GM12873 (cell line): Measurements from ENCODE around the gene CDH11.

Source experiments
- TF ChIP-seq, protein P1 (sequence below): IDR thresholded peaks from 2 replicates; pipeline ENCODE4 v1.5.1; 2012; ENCODE audit warnings: low read depth, mild to moderate bottlenecking, moderate library complexity, low read length, control low read depth; ENCODE audit not compliant: insufficient read depth; ENCODE audit errors: missing control alignments

CDH11 gene

DNA sequence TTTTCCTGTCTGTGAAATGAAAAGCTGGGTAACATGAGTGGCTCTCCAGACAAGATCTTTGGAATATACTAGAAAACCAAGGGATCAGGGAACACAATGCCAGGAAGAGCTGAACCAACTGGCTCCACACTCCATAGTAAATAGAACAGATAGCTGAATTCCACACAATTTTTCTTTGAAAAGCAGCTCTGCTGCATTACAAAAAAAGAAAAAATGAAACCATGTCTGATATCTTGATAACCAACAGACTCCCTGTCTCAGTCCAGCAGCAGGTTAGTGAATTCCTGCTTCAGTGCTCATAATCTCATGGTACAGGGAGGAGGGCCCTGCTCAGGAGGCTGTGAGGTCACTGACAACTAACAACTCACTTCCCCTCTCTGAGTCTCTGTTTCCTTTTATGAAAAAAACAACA is 97.1 kb downstream of the CDH11 start:
- TF ChIP-seq, protein P1, sequence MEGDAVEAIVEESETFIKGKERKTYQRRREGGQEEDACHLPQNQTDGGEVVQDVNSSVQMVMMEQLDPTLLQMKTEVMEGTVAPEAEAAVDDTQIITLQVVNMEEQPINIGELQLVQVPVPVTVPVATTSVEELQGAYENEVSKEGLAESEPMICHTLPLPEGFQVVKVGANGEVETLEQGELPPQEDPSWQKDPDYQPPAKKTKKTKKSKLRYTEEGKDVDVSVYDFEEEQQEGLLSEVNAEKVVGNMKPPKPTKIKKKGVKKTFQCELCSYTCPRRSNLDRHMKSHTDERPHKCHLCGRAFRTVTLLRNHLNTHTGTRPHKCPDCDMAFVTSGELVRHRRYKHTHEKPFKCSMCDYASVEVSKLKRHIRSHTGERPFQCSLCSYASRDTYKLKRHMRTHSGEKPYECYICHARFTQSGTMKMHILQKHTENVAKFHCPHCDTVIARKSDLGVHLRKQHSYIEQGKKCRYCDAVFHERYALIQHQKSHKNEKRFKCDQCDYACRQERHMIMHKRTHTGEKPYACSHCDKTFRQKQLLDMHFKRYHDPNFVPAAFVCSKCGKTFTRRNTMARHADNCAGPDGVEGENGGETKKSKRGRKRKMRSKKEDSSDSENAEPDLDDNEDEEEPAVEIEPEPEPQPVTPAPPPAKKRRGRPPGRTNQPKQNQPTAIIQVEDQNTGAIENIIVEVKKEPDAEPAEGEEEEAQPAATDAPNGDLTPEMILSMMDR, result no peak

DNA sequence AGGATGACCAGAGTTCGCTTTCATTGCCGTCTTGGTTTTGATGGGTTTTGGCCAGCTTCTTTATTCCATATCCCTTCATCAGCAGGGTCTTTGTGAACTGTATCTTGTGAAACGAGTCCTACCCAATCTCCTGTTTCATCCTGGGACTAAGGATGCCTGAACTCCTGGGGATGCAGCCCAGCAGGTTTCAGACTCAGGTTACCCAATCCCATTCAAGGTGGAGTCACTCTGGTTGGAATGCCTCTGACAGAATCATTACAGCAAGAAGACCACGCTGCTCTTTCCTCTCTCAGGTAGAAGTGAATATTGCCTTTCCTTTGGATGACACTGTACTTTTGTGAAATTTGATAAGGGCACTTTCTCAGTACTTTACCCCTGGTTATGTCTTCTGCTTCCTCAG is 98.1 kb downstream of the CDH11 start:
- TF ChIP-seq, protein P1, result no peak

DNA sequence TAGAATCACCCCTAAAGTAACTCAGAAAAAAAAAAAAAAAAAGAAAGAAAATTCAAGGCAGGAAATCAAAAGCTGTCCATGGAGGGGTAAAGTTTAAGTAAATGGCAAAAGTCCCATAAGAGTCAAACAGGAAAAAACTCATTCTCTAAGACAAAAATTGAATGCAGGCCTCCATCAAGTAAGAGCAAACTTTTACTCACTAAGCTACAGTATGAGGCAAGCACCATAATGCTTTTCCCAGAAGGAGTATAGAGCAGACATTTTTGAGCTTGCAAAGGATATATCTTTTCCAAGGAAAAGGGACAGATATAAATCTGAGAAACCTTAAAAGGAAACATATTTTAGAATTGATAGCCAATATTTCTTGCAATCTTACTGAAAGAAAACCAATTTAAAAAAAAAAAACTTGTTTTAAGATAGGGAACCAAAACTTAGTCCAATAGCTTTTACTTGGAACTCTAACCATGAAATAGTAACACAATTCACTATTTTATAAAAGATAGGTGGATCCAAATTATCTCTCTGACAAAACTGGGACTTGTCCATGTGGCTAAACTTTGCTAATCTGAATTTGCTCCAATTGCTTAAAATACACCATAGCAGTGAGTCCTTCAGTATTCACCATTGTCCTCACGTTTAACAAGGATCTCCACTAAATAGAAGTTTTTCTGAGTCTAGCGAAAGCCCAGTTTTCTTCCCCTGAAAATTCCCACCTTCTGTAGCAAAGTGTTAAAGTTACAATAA is 99.8 kb downstream of the CDH11 start:
- TF ChIP-seq, protein P1, result no peak

DNA sequence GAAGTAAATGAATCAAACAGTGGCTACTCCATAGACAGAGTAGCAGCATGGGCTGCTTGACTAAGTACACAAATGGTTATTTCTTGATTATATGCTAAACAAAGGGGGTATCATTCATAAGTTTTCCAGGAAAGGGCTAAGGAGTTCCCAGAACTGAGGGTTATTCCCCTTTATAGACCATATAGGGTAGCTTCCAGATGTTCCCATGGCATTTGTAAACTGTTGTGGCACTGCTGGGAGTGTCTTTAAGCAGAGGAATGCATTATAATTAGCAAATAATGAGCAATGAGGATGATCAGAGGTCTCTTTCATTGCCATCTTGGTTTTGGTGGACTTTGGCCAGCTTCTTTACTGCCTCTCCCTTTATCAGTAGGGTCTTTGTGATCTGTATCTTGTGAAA is 105.1 kb downstream of the CDH11 start:
- TF ChIP-seq, protein P1, result no peak

DNA sequence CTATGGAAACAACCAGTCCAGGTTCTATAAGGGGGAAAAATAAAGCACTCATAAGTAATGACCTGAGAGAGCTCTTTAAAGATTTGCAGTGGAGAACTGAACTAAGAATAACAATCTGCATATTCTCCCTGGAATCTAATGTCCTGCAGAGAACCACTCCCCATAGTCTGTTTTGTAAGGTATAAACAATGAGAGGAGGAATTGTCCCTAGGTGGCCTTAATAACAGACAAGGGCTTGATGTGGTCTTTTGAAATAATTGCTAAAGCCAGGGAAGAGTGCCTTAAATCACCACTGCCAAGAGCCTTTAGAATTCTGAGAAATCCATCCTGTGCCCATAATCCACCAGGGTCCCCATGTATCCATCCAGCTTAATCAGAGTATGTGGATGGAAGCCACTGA is 106.3 kb downstream of the CDH11 start:
- TF ChIP-seq, protein P1, result no peak

DNA sequence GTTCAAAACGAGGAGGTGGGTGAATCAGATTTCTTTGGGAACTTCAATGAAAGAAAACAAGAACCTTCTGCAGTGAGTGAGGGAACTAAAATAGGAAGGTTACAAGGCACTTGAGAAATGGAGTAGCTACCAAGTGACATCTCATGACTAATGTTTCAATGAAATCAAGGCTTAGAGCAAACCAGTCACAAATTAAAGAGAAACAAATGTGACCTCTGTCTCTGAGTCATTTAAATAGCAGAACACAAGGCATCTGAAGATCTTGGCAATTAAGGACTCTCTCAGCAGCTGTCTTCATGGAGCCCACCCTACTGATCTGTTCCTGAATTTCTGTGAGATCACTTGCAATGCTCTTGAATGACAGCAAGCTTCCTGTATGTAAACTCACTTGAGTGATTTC is 109.5 kb downstream of the CDH11 start:
- TF ChIP-seq, protein P1, result no peak

DNA sequence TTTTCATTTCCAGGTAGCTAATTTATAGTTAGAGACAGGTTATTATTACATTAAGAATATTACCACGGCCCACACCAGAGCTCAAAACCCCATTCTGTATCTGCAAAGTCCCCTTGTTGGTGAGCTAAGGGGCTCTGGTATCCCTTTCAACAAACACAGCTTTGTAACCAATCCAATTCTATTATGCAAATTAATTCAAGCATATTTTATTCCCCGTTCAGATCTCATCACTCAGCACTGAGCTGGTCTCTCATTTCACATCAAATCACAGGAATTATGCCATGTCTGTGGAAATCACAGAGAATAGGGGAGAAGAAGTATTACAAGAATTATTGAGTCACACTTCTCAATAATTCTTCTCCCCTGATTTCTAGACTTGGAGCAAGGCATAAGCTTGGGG is 111.7 kb downstream of the CDH11 start:
- TF ChIP-seq, protein P1, result no peak
